Activated T-cell treated with anti-CD3 and anti-CD28 coated beads, Interleukin-2, amount 50 U/mL, for 72 hours (primary cell): Measurements from ENCODE around the gene ZNF133. TPM values are rescaled to one million over a fixed set of nuclear protein-coding genes. Genes with fewer than 3 reads are reported as not detected.
"Not testable (repeated sequence)": the region's sequence is repeated elsewhere in the genome, so short reads cannot be mapped to it uniquely, and the experiment has no call there.

ENCODE experiments used
- ATAC-seq, 2 donors: fragments of 150-1000 bp; cut with Tn5 transposase; replicated peaks in 1 of 2; 2 replicates each; pipeline ENCODE4 v1.10.0; 2021; ENCODE audit warnings: moderate library complexity in 2 of 2, mild to moderate bottlenecking in 1 of 2
- DNase-seq, 2 donors: peaks; one replicate each; pipeline ENCODE4 v3.0.0; 2021 to 2022; ENCODE audit warnings: mixed read lengths in 1 of 2
- H3K27ac Mint-ChIP-seq: one replicate; pipeline ENCODE4 v1.8.0; 2022; ENCODE audit warnings: mild to moderate bottlenecking, moderate library complexity, mixed read lengths
- H3K27me3 Mint-ChIP-seq: one replicate; pipeline ENCODE4 v1.8.0; 2022; ENCODE audit warnings: low read depth, mixed read lengths
- H3K36me3 Mint-ChIP-seq, 2 donors: one replicate each; pipeline ENCODE4 v1.8.0; 2022; ENCODE audit warnings: mixed read lengths in 2 of 2, mild to moderate bottlenecking in 1 of 2; ENCODE audit not compliant: insufficient read depth in 2 of 2
- H3K4me1 Mint-ChIP-seq: one replicate; pipeline ENCODE4 v1.8.0; 2022; ENCODE audit warnings: low read depth, mixed read lengths
- H3K4me3 Mint-ChIP-seq, 2 donors: one replicate each; pipeline ENCODE4 v1.8.0; 2022; ENCODE audit warnings: mild to moderate bottlenecking in 2 of 2, mixed read lengths in 2 of 2, moderate library complexity in 2 of 2
- H3K9me3 Mint-ChIP-seq, 2 donors: one replicate each; pipeline ENCODE4 v1.8.0; 2022; ENCODE audit warnings: mixed read lengths in 2 of 2
- total RNA-seq, 2 donors: library from RNA; stranded (reverse); gene quantifications; one replicate each; pipeline ENCODE4 v1.2.3, GENCODE V29; 2022

ZNF133 gene
- total RNA-seq, 2 donors from 2014 or later, result 10.9 to 12.5 TPM

DNA sequence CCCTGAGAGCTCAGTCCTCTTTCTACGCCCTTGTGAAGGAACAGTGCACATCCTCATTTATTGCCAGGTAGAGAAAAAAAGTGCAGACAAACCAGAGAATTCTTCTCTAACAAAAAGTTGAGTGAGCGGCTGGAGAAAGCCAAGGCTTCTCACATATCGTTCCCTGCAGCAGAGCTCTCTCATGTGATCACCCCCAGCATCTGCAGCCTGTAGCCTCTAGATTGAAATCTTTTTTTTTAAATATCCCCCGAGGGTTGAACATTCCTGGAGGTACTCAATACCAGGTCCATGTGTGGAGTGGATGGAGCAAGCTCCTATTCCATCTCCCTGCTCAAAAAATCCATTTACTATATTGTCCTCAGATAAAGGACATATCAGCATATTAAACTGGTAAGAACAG, 22.9 kb upstream of the ZNF133 start:
- DNase-seq (no peak), ATAC-seq (no peak)
- H3K4me3 Mint-ChIP-seq, result no peak overlapping the region
- no peaks in the 10 kb centered on the region for H3K9me3 Mint-ChIP-seq
- no peak overlapping the region for H3K27ac Mint-ChIP-seq
- H3K4me1 Mint-ChIP-seq, result no peaks in the 10 kb centered on the region
- no peaks in the 10 kb centered on the region for H3K27me3 Mint-ChIP-seq
- no peaks in the 10 kb centered on the region for H3K36me3 Mint-ChIP-seq

DNA sequence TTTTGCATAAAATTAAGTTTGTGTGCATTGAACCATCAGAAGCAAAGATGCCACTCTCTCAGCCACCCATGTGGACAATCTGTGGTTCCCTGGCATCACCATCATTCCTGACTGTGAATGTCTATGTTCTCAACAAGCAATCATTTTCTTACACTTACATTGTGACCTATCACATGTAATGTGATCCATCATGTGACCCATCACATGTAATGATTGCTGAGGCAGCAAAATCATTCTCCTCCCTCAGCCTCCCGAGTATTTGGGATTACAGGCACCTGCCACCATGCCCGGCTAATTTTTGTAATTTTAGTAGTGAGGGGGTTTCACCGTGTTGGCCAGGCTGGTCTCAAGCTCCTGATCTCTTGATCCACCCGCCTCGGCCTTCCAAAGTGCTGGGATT, 22.0 kb upstream of the ZNF133 start:
- Mint-ChIP-seq H3K4me3 (no peak overlapping the region), H3K36me3 (no peaks in the 10 kb centered on the region), H3K27ac (no peak overlapping the region), H3K9me3 (no peaks in the 10 kb centered on the region), H3K4me1 (no peaks in the 10 kb centered on the region), H3K27me3 (no peaks in the 10 kb centered on the region)
- DNase-seq (no peak), ATAC-seq (no peak)

DNA sequence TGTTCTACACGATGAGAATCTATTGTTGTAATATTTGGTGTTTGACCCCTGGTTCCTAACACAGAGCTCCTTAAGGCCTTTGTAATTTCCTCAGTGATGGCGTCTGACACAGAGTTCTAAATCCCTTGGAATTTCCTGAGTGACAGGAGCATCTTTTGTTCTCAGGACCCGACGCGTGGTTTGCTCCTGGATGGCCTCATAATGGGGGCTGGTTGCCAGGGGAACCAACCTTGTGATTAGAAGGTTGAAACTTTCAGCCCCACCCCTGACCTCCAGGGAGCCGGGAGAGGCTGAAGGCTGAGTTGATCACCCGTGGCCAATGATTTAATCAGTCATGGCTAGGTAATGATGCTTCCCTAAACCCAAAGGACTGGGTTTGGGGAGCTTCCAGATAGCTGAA, 20.5 kb upstream of the ZNF133 start:
- Mint-ChIP-seq H3K9me3 (no peaks in the 10 kb centered on the region), H3K36me3 (no peaks in the 10 kb centered on the region), H3K27ac (no peak overlapping the region), H3K27me3 (peaks cover 11% of the 10 kb centered on the region), H3K4me3 (no peak overlapping the region), H3K4me1 (no peaks in the 10 kb centered on the region)
- no peak for DNase-seq
- ATAC-seq, result no peak

DNA sequence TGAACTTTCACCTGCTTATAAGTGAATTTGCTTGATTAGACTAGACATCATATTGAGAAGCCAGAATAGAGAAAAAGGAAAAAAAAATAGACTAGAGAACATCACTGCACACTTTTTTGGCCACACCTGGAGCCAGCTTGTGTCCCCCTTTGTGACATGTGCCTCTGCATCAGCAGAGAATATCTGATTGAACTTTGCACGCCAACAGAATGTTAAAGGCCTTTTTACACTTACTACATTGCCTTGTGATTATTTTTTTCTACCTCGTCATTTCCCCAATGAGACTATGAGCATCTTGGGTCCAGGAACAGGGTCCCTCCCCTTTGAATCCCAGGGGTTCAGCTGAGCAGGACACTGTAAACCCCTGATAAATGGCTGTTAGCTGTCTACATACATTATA, 17.2 kb upstream of the ZNF133 start:
- no peak for DNase-seq
- Mint-ChIP-seq H3K27me3 (peaks cover 34% of the 10 kb centered on the region), H3K27ac (no peak overlapping the region), H3K9me3 (no peaks in the 10 kb centered on the region), H3K4me1 (no peaks in the 10 kb centered on the region), H3K4me3 (no peak overlapping the region), H3K36me3 (no peaks in the 10 kb centered on the region)
- ATAC-seq, result no peak

DNA sequence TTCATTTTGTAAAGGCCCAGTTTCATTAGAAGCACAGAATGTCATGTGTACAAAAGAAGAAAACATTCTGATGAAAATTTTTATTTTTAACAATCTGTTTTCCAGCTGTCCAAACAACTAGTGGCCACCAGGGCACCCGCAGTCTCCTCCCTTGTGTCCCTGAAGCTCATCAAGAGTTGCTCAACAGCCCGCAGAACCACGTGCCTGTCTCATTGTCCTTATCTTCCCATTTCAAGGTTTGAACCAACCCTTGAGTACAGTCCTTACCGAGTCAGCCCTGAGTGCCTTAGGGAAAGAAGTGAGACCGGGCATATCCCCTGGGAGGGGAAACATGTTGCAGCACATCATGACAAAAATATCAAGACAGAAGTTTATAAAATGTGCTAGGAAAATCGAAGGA, 15.9 kb upstream of the ZNF133 start:
- Mint-ChIP-seq H3K27me3 (peaks cover 35% of the 10 kb centered on the region), H3K27ac (no peak overlapping the region), H3K4me1 (no peaks in the 10 kb centered on the region), H3K9me3 (no peaks in the 10 kb centered on the region), H3K36me3 (no peaks in the 10 kb centered on the region), H3K4me3 (no peak overlapping the region)
- ATAC-seq (no peak), DNase-seq (no peak)

DNA sequence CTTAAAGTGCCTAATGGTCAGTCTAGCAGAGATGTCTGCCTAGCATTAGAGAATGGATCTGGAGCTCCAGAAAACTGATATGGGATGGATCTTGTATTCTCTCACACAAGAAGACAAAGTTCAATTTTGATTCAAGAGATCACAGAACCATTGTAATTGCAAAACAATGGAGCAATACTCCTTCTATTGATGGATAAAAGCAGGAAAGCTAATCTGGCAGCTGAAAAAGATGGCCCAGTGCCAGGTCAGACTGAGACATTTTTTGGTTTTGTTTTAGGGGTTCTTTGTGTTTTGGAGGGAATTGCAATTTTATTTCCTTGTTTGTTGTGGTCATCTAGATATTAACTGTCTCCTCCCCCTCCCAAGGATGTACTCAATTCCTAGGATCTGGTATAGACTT, 14.6 kb upstream of the ZNF133 start:
- H3K9me3 Mint-ChIP-seq, result no peaks in the 10 kb centered on the region
- ATAC-seq (no peak), DNase-seq (no peak)
- no peaks in the 10 kb centered on the region for H3K36me3 Mint-ChIP-seq
- H3K27ac Mint-ChIP-seq, result no peak overlapping the region
- no peaks in the 10 kb centered on the region for H3K4me1 Mint-ChIP-seq
- no peak overlapping the region for H3K4me3 Mint-ChIP-seq
- H3K27me3 Mint-ChIP-seq, result peaks cover 47% of the 10 kb centered on the region

DNA sequence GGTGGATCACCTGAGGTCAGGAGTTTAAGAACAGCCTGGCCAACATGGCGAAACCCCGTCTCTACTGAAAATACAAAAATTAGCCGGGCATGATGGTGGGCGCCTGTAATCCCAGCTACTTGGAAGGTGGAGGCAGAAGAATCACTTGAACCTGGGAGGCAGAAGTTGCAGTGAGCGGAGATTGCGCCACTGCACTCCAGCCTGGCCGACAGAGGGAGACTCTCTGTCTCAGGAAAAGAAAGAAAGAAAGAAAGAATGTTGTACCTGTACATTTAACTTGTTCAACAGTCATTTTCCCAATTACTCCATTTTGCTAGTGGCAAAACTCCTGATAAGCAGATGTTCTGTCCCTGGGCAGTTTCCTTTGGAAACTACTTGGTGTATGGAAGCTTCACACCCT, 12.4 kb upstream of the ZNF133 start:
- peaks cover 67% of the 10 kb centered on the region for H3K27me3 Mint-ChIP-seq
- H3K9me3 Mint-ChIP-seq, H3K36me3 Mint-ChIP-seq: not testable (repeated sequence)

DNA sequence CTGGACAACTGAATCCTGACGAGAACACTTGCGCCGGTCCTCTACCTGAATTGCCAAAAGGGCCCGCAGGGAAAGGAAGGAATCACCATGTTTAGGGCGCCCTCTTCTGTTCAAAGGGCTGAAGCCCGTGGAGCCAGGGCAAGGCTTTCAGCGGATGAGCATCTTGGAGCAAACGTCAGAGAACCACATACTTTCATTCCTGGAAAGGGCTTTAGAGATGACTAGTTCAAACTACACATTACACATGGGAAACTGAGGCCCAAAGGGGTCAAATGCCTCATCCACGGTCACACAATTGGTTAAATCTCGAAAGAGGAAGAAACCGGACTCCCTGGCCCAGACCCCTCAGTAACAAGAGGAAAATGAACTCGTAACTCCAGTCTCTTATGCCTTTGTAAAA, 11.5 kb upstream of the ZNF133 start:
- DNase-seq, result peak; percentile 68 to 76
- peak overlapping the region; percentile 44 for H3K27ac Mint-ChIP-seq
- ATAC-seq, result peak; percentile 87 to 88

More for the DNA sequence above, 12.4 kb upstream of the ZNF133 start:
- DNase-seq, H3K27ac Mint-ChIP-seq, ATAC-seq, H3K4me3 Mint-ChIP-seq, H3K4me1 Mint-ChIP-seq: not testable (repeated sequence)

DNA sequence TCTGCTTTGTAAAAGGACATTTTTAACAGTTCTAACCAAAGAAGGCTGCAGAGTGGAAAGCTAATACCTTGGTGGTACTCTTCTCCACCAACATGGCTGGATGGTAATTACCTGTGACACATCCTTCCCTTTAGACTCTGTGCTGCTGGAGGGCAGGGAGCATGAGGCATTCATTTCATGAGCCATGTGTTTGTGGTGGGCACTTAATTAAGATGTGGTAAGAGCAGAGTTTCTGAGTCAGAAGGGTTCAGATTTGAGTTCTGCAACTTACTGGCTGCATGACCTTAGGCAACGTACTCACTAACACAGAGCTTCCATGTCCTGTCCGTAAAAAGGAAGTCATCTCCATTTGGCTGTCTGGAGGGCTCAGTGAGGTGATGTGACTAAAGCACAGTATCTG, 9.1 kb upstream of the ZNF133 start:
- Mint-ChIP-seq H3K27ac (no peak overlapping the region), H3K4me1 (no peaks in the 10 kb centered on the region), H3K4me3 (no peak overlapping the region), H3K27me3 (peaks cover 63% of the 10 kb centered on the region), H3K36me3 (peaks cover 0 to 2% of the 10 kb centered on the region in 2 donors), H3K9me3 (no peaks in the 10 kb centered on the region)
- DNase-seq (peak in 1 of 2 donors; percentile 2), ATAC-seq (peak; percentile 67 to 68)

More for the DNA sequence above, 11.5 kb upstream of the ZNF133 start:
- Mint-ChIP-seq H3K9me3 (no peaks in the 10 kb centered on the region), H3K36me3 (no peaks in the 10 kb centered on the region), H3K4me3 (peak overlapping the region; percentile 27 to 61), H3K27me3 (peaks cover 67% of the 10 kb centered on the region), H3K4me1 (no peaks in the 10 kb centered on the region)

DNA sequence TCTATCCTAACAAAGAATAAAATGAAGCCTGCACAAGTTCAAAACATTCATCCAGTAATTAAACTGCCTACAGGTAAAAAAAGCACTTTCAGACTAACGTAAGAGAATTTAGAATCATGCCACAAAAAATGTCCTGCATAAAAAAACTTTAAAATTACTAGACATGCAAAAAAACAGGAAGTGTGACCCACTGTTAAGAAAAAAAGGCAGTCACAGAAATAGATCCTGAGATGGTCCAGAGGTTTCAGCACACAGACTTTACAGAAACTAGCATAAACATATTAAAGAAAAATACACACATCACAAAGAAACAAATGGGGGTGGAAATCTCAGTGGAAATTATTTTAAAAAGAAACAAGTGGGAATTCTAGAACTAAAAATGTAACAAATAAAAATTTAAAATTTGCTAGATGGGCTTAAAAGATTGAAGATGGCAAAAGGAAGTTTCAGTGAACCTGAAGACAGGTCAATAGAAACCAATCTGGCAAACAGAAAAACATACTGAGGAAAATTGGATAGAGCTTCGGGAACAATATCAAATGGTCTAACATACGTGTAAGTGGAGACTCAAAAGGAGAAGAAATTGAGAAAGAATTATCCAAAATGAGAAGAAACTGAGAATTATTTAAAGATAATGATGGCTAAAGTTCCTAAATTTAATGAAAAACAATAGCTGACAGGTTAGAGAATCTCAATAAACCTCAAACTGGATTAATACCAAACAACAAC, 3.4 kb upstream of the ZNF133 start:
- Mint-ChIP-seq H3K4me1 (peaks cover 17% of the 10 kb centered on the region), H3K4me3 (no peak overlapping the region), H3K36me3 (peaks cover 11 to 25% of the 10 kb centered on the region in 2 donors), H3K27me3 (peaks cover 53% of the 10 kb centered on the region), H3K9me3 (peaks cover 8% of the 10 kb centered on the region in 2 donors), H3K27ac (peak overlapping the region; percentile 68)
- no peak for DNase-seq
- no peak for ATAC-seq

DNA sequence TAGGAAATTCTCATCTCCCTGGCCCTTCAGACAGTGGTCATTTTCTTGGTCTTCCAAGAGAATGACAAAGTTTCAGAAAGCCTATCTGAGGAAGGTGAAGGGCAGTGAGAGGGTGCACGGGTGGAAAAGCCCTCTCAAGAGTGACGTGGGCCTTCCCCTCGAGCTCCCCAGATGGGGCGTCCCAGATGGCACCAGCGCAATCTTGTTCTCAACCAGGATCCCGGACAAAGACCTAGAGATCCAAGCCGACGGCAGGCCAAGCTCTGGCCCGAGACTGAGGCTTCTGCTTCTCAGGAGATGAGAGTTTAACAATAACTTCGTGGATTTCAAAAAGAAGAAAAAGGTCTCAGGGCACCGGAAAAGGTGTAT, 797 bp upstream of the ZNF133 start:
- Mint-ChIP-seq H3K27me3 (peaks cover 35% of the 10 kb centered on the region), H3K4me3 (peak overlapping the region; percentile 94 to 99), H3K27ac (peak overlapping the region; percentile 97), H3K9me3 (peaks cover 8% of the 10 kb centered on the region in 2 donors), H3K4me1 (peaks cover 26% of the 10 kb centered on the region), H3K36me3 (peaks cover 19 to 29% of the 10 kb centered on the region in 2 donors)
- DNase-seq (no peak), ATAC-seq (no peak)

DNA sequence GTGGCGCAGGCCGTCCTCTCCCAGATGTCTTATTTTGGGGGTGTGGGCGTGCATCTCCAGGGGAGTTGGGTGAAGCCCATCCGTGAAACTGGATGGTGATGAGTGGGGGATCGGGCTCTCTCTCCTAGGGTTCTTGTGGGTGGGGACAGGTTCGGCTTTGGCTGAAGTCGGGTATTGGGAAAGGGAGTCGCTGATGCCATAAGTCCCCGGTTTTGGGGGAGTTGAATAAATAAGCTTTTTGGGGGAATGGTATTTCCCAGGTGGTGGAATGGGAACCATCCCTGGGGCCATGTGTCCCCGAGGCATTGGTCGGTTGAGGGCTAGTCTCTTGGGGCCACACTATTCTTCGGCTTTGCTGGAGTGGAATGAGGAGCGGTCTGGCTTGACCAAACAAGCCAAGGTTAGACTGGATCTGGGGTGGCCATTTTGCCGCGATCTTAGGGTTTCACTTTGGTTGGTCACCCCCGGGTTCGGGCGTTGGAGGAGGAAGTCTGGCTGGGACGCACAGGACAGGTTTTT, 481 bp downstream of the ZNF133 start:
- ATAC-seq (no peak), DNase-seq (peak in 1 of 2 donors; percentile 4)
- H3K4me1 Mint-ChIP-seq, result peaks cover 26% of the 10 kb centered on the region
- peak overlapping the region; percentile 94 to 99 for H3K4me3 Mint-ChIP-seq
- peaks cover 24% of the 10 kb centered on the region for H3K27me3 Mint-ChIP-seq
- H3K27ac Mint-ChIP-seq, result peak overlapping the region; percentile 97
- H3K9me3 Mint-ChIP-seq, result peaks cover 8% of the 10 kb centered on the region in 2 donors
- H3K36me3 Mint-ChIP-seq, result peaks cover 21 to 29% of the 10 kb centered on the region in 2 donors

DNA sequence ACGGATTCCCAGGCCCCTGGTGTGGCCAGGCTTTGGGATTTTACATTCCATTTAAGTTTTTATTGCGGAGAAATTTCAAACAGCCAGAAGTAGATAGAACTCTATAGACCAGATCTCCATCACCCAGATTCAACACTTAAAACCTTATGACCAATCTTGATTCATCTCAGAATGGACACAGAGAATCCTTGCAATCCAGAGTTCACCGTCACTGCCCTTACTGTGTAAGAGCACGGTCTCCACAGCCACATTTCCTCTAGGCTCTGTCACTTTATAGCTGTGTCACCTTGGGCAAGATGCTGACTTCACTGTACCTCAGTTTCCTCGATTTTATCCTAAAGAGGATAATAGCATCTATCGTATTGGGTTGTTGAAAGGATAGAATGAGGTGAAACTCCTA, 979 bp downstream of the ZNF133 start:
- ATAC-seq, result no peak
- DNase-seq, result no peak
- peaks cover 8% of the 10 kb centered on the region in 2 donors for H3K9me3 Mint-ChIP-seq
- peaks cover 21% of the 10 kb centered on the region for H3K27me3 Mint-ChIP-seq
- peak overlapping the region; percentile 94 to 99 for H3K4me3 Mint-ChIP-seq
- peak overlapping the region; percentile 97 for H3K27ac Mint-ChIP-seq
- peaks cover 26% of the 10 kb centered on the region for H3K4me1 Mint-ChIP-seq
- H3K36me3 Mint-ChIP-seq, result peaks cover 18 to 29% of the 10 kb centered on the region in 2 donors

DNA sequence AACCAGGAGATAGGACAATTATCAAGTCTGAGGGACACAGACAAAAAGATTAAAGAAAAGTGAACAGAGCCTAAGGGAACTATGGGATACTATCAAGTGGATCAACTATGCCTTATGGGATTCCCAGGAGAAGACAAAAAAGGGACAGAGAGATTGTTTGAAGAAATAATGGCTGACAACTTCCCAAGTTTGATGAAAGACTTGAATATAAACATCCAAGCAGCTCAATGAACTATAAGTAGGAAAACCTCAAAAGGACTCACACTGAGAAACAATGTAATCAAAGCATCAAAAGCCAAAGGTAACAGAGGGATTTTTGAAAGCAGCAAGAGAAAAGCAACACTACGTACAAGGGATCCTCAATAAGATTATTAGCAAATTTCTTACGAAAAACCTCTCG, 11.0 kb downstream of the ZNF133 start:
- H3K27ac Mint-ChIP-seq, result peak overlapping the region; percentile 30
- H3K36me3 Mint-ChIP-seq, result peaks cover 2 to 8% of the 10 kb centered on the region in 2 donors
- H3K4me1 Mint-ChIP-seq, result no peaks in the 10 kb centered on the region
- no peak for ATAC-seq
- H3K27me3 Mint-ChIP-seq, result no peaks in the 10 kb centered on the region
- H3K9me3 Mint-ChIP-seq, result peaks cover 1 to 2% of the 10 kb centered on the region in 2 donors
- no peak for DNase-seq
- no peak overlapping the region for H3K4me3 Mint-ChIP-seq
